ENCODE results near the gene PCDHGA9.
A peak's percentile ranks its signal among the peaks of the same experiment; 100 is the strongest.
"Not testable (repeated sequence)": the region's sequence is repeated elsewhere in the genome, so short reads cannot be mapped to it uniquely, and the experiment has no call there.

The PCDHGA9 gene

GRCh38 chr5:141419074-141419880, 16.7 kb downstream of the PCDHGA9 start:
- Mint-ChIP-seq H3K9me3 (peaks cover 17 to 36% of the 10 kb centered on the region in 2 donors), H3K27me3 (peaks cover 97% of the 10 kb centered on the region), H3K4me1 (peaks cover 31% of the 10 kb centered on the region), H3K27ac (no peak overlapping the region), H3K4me3 (no peak overlapping the region)
- no peak for ATAC-seq
- DNase-seq = no peak

- DNase-seq (peak; percentile 53 to 57), ATAC-seq (peak; percentile 53)
- peaks cover 95% of the 10 kb centered on the region for H3K27me3 Mint-ChIP-seq
- H3K27ac Mint-ChIP-seq = peak within 1 kb of the TSS in 1 of 2 donors; percentile 64
- H3K9me3 Mint-ChIP-seq = peaks cover 17 to 36% of the 10 kb centered on the region in 2 donors
- peaks cover 21% of the 10 kb centered on the region for H3K4me1 Mint-ChIP-seq
- H3K4me3 Mint-ChIP-seq = peak within 1 kb of the TSS; percentile 82 to 85
These were observed 18.4 kb downstream of the PCDHGA9 start, which contains the start of gene PCDHGA11 for GRCh38 chr5:141420855-141421488. TSS of gene PCDHGA11 (plus strand) at chr5:141421051. CDS start at chr5:141421228, 177 bp downstream.

GRCh38 chr5:141421489-141421855, 18.9 kb downstream of the PCDHGA9 start:
- DNase-seq (no peak), ATAC-seq (no peak)
- Mint-ChIP-seq H3K27me3 (peaks cover 95% of the 10 kb centered on the region), H3K4me1 (peaks cover 21% of the 10 kb centered on the region), H3K4me3 (peak overlapping the region; percentile 82 to 85), H3K9me3 (peaks cover 17 to 36% of the 10 kb centered on the region in 2 donors), H3K27ac (peak overlapping the region in 1 of 2 donors; percentile 42)

GRCh38 chr5:141422742-141423291, 20.2 kb downstream of the PCDHGA9 start:
- Mint-ChIP-seq H3K9me3 (peaks cover 17 to 36% of the 10 kb centered on the region in 2 donors), H3K27ac (no peak overlapping the region), H3K27me3 (peaks cover 98% of the 10 kb centered on the region), H3K4me1 (peaks cover 15% of the 10 kb centered on the region), H3K4me3 (no peak overlapping the region)
- ATAC-seq (no peak), DNase-seq (no peak)

- no peak for ATAC-seq
- Mint-ChIP-seq H3K4me3 (no peak overlapping the region), H3K27ac (peak overlapping the region in 1 of 2 donors; percentile 15), H3K4me1 (peaks cover 20% of the 10 kb centered on the region), H3K27me3 (peaks cover 88% of the 10 kb centered on the region), H3K9me3 (peaks cover 18 to 38% of the 10 kb centered on the region in 2 donors)
- no peak for DNase-seq
These were observed 25.3 kb downstream of the PCDHGA9 start for GRCh38 chr5:141427783-141428426.

- Mint-ChIP-seq H3K9me3 (peaks cover 18 to 49% of the 10 kb centered on the region in 2 donors), H3K4me3 (peak within 1 kb of the TSS; percentile 81 to 84), H3K27me3 (peaks cover 77% of the 10 kb centered on the region), H3K4me1 (peaks cover 20% of the 10 kb centered on the region), H3K27ac (peak within 1 kb of the TSS; percentile 72 to 76)
- ATAC-seq = peak; percentile 83
- DNase-seq = peak in 1 of 2 donors; percentile 46
These were observed 27.9 kb downstream of the PCDHGA9 start, which contains the start of gene PCDHGA12 for GRCh38 chr5:141430332-141431113. TSS of gene PCDHGA12 (plus strand) at chr5:141430507. CDS start at chr5:141430760, 253 bp downstream.

GRCh38 chr5:141431286-141431685, 28.7 kb downstream of the PCDHGA9 start:
- peaks cover 69% of the 10 kb centered on the region for H3K27me3 Mint-ChIP-seq
- peaks cover 18 to 49% of the 10 kb centered on the region in 2 donors for H3K9me3 Mint-ChIP-seq
- DNase-seq (peak in 1 of 2 donors; percentile 40), ATAC-seq (peak; percentile 53)
- peaks cover 20% of the 10 kb centered on the region for H3K4me1 Mint-ChIP-seq
- H3K27ac Mint-ChIP-seq = peak overlapping the region in 1 of 2 donors; percentile 12
- peak overlapping the region; percentile 81 to 84 for H3K4me3 Mint-ChIP-seq

- H3K4me3 Mint-ChIP-seq = peak overlapping the region; percentile 81 to 84
- peaks cover 59% of the 10 kb centered on the region for H3K27me3 Mint-ChIP-seq
- ATAC-seq = not testable (repeated sequence)
These were observed 29.7 kb downstream of the PCDHGA9 start for GRCh38 chr5:141432308-141432707.

GRCh38 chr5:141432726-141433125, 30.1 kb downstream of the PCDHGA9 start:
- H3K4me3 Mint-ChIP-seq = not testable (repeated sequence)
- peaks cover 20% of the 10 kb centered on the region for H3K4me1 Mint-ChIP-seq

More at GRCh38 chr5:141432308-141432707, 29.7 kb downstream of the PCDHGA9 start:
- Mint-ChIP-seq H3K9me3 (peaks cover 18 to 49% of the 10 kb centered on the region in 2 donors), H3K4me1 (peaks cover 20% of the 10 kb centered on the region)
- not testable (repeated sequence) for DNase-seq, H3K27ac Mint-ChIP-seq

GRCh38 chr5:141434006-141434405, 31.4 kb downstream of the PCDHGA9 start:
- Mint-ChIP-seq H3K27me3 (peaks cover 43% of the 10 kb centered on the region), H3K4me3 (no peak overlapping the region), H3K27ac (no peak overlapping the region), H3K9me3 (peaks cover 14 to 38% of the 10 kb centered on the region in 2 donors), H3K4me1 (peaks cover 20% of the 10 kb centered on the region)
- no peak for ATAC-seq
- no peak for DNase-seq

More at GRCh38 chr5:141432726-141433125, 30.1 kb downstream of the PCDHGA9 start:
- peaks cover 18 to 47% of the 10 kb centered on the region in 2 donors for H3K9me3 Mint-ChIP-seq
- peak overlapping the region in 1 of 2 donors; percentile 55 for H3K27ac Mint-ChIP-seq
- ATAC-seq, DNase-seq: not testable (repeated sequence)
- peaks cover 55% of the 10 kb centered on the region for H3K27me3 Mint-ChIP-seq

GRCh38 chr5:141437221-141437620, 34.6 kb downstream of the PCDHGA9 start:
- peaks cover 9 to 28% of the 10 kb centered on the region in 2 donors for H3K9me3 Mint-ChIP-seq
- peaks cover under 1% of the 10 kb centered on the region for H3K4me1 Mint-ChIP-seq
- ATAC-seq (no peak), DNase-seq (no peak)
- H3K27ac Mint-ChIP-seq = no peak overlapping the region
- no peak overlapping the region for H3K4me3 Mint-ChIP-seq
- H3K27me3 Mint-ChIP-seq = peaks cover 30% of the 10 kb centered on the region

- Mint-ChIP-seq H3K27ac (no peak overlapping the region), H3K4me1 (no peaks in the 10 kb centered on the region), H3K4me3 (no peak overlapping the region), H3K9me3 (peaks cover 4 to 13% of the 10 kb centered on the region in 2 donors), H3K27me3 (peaks cover 24% of the 10 kb centered on the region)
- no peak for ATAC-seq
- DNase-seq = no peak
These were observed 37.0 kb downstream of the PCDHGA9 start for GRCh38 chr5:141439411-141440141.

GRCh38 chr5:141440341-141440740, 37.8 kb downstream of the PCDHGA9 start:
- Mint-ChIP-seq H3K9me3 (peaks cover 4 to 13% of the 10 kb centered on the region in 2 donors), H3K27me3 (peaks cover 31% of the 10 kb centered on the region), H3K4me3 (no peak overlapping the region), H3K27ac (no peak overlapping the region), H3K4me1 (no peaks in the 10 kb centered on the region)
- no peak for ATAC-seq
- no peak for DNase-seq
